ENCODE results near the gene COG5. TPM values are rescaled to one million over a fixed set of nuclear protein-coding genes. Genes with fewer than 3 reads are reported as not detected.

Gene COG5
- total RNA-seq, 1 experiment from 2014 or later = 25.2 TPM

- Histone ChIP-seq H3K9me3 (replicated peaks) (no peaks in the 10 kb centered on the region), H3K27ac (no peak overlapping the region), H3K4me3 (no peak overlapping the region), H3K4me1 (replicated peaks) (no peaks in the 10 kb centered on the region), H3K36me3 (peaks cover 32% of the 10 kb centered on the region), H3K27me3 (replicated peaks) (no peaks in the 10 kb centered on the region)
- no peak for DNase-seq (ENCODE audit: low read depth in 1 of 2, low spot score in 2 of 2)
These were observed 357.6 kb downstream of the COG5 start for GRCh38 chr7:107206136-107206535.

GRCh38 chr7:107203607-107204006 lies 360.1 kb downstream of the COG5 start:
- Histone ChIP-seq H3K9me3 (replicated peaks) (no peaks in the 10 kb centered on the region), H3K27me3 (replicated peaks) (no peaks in the 10 kb centered on the region), H3K4me3 (no peak overlapping the region), H3K36me3 (peaks cover 38% of the 10 kb centered on the region), H3K27ac (no peak overlapping the region), H3K4me1 (replicated peaks) (no peaks in the 10 kb centered on the region)
- no peak for DNase-seq (ENCODE audit: low read depth in 1 of 2, low spot score in 2 of 2)

- no peak overlapping the region for H3K27ac ChIP-seq
- no peak for DNase-seq (ENCODE audit: low read depth in 1 of 2, low spot score in 2 of 2)
- no peaks in the 10 kb centered on the region for H3K27me3 ChIP-seq (replicated peaks)
- H3K4me1 ChIP-seq (replicated peaks) = no peaks in the 10 kb centered on the region
- H3K36me3 ChIP-seq = peaks cover 44% of the 10 kb centered on the region
- no peaks in the 10 kb centered on the region for H3K9me3 ChIP-seq (replicated peaks)
- H3K4me3 ChIP-seq = no peak overlapping the region
These were observed 361.8 kb downstream of the COG5 start for GRCh38 chr7:107201795-107202450.

GRCh38 chr7:107196834-107197610 lies 366.7 kb downstream of the COG5 start:
- Histone ChIP-seq H3K4me1 (replicated peaks) (no peaks in the 10 kb centered on the region), H3K27me3 (replicated peaks) (no peaks in the 10 kb centered on the region), H3K36me3 (peaks cover 32% of the 10 kb centered on the region), H3K27ac (no peak overlapping the region), H3K9me3 (replicated peaks) (no peaks in the 10 kb centered on the region), H3K4me3 (no peak overlapping the region)
- no peak for DNase-seq (ENCODE audit: low read depth in 1 of 2, low spot score in 2 of 2)

- no peak for DNase-seq (ENCODE audit: low read depth in 1 of 2, low spot score in 2 of 2)
- peaks cover 30% of the 10 kb centered on the region for H3K36me3 ChIP-seq
- no peak overlapping the region for H3K4me3 ChIP-seq
- H3K9me3 ChIP-seq (replicated peaks) = no peaks in the 10 kb centered on the region
- no peaks in the 10 kb centered on the region for H3K27me3 ChIP-seq (replicated peaks)
- no peak overlapping the region for H3K27ac ChIP-seq
- no peaks in the 10 kb centered on the region for H3K4me1 ChIP-seq (replicated peaks)
These were observed 369.7 kb downstream of the COG5 start for GRCh38 chr7:107194052-107194451.

- Histone ChIP-seq H3K9me3 (replicated peaks) (no peaks in the 10 kb centered on the region), H3K36me3 (peaks cover 46% of the 10 kb centered on the region)
These were observed 373.6 kb downstream of the COG5 start for GRCh38 chr7:107190090-107190489.

GRCh38 chr7:107187774-107188173 lies 375.9 kb downstream of the COG5 start:
- Histone ChIP-seq H3K4me3 (no peak overlapping the region), H3K27ac (no peak overlapping the region), H3K36me3 (peaks cover 46% of the 10 kb centered on the region), H3K4me1 (replicated peaks) (no peaks in the 10 kb centered on the region), H3K27me3 (replicated peaks) (no peaks in the 10 kb centered on the region), H3K9me3 (replicated peaks) (no peaks in the 10 kb centered on the region)
- DNase-seq (ENCODE audit: low read depth in 1 of 2, low spot score in 2 of 2) = no peak

More at GRCh38 chr7:107190090-107190489, 373.6 kb downstream of the COG5 start:
- Histone ChIP-seq H3K27ac (no peak overlapping the region), H3K4me3 (no peak overlapping the region), H3K27me3 (replicated peaks) (no peaks in the 10 kb centered on the region), H3K4me1 (replicated peaks) (no peaks in the 10 kb centered on the region)
- DNase-seq (ENCODE audit: low read depth in 1 of 2, low spot score in 2 of 2) = no peak

GRCh38 chr7:107186240-107186639 lies 377.5 kb downstream of the COG5 start:
- no peak for DNase-seq (ENCODE audit: low read depth in 1 of 2, low spot score in 2 of 2)
- H3K4me3 ChIP-seq = no peak overlapping the region
- H3K4me1 ChIP-seq (replicated peaks) = no peaks in the 10 kb centered on the region
- H3K36me3 ChIP-seq = peaks cover 45% of the 10 kb centered on the region
- H3K27ac ChIP-seq = no peak overlapping the region
- no peaks in the 10 kb centered on the region for H3K9me3 ChIP-seq (replicated peaks)
- no peaks in the 10 kb centered on the region for H3K27me3 ChIP-seq (replicated peaks)

- H3K4me1 ChIP-seq (replicated peaks) = peaks cover under 1% of the 10 kb centered on the region; the same call in 1 of the 2 replicates
- no peaks in the 10 kb centered on the region for H3K27me3 ChIP-seq (replicated peaks)
- no peak overlapping the region for H3K27ac ChIP-seq
- DNase-seq (ENCODE audit: low read depth in 1 of 2, low spot score in 2 of 2) = no peak
- H3K9me3 ChIP-seq (replicated peaks) = no peaks in the 10 kb centered on the region
- H3K36me3 ChIP-seq = peaks cover 45% of the 10 kb centered on the region
- no peak overlapping the region for H3K4me3 ChIP-seq
These were observed 378.0 kb downstream of the COG5 start for GRCh38 chr7:107185716-107186115.

GRCh38 chr7:107181172-107181571 lies 382.5 kb downstream of the COG5 start:
- Histone ChIP-seq H3K4me1 (replicated peaks) (peaks cover 15% of the 10 kb centered on the region; the same call in 1 of the 2 replicates), H3K36me3 (peaks cover 22% of the 10 kb centered on the region), H3K9me3 (replicated peaks) (no peaks in the 10 kb centered on the region), H3K4me3 (no peak overlapping the region), H3K27ac (no peak overlapping the region), H3K27me3 (replicated peaks) (no peaks in the 10 kb centered on the region)
- no peak for DNase-seq (ENCODE audit: low read depth in 1 of 2, low spot score in 2 of 2)

- Histone ChIP-seq H3K27ac (no peak overlapping the region), H3K4me3 (no peak overlapping the region), H3K36me3 (peaks cover 17% of the 10 kb centered on the region), H3K27me3 (replicated peaks) (no peaks in the 10 kb centered on the region), H3K9me3 (replicated peaks) (no peaks in the 10 kb centered on the region), H3K4me1 (replicated peaks) (peaks cover 15% of the 10 kb centered on the region; the same call in 1 of the 2 replicates)
- no peak for DNase-seq (ENCODE audit: low read depth in 1 of 2, low spot score in 2 of 2)
These were observed 383.3 kb downstream of the COG5 start for GRCh38 chr7:107180378-107180777.

- H3K27ac ChIP-seq = no peak overlapping the region
- H3K4me1 ChIP-seq (replicated peaks) = peaks cover 15% of the 10 kb centered on the region; the same call in 1 of the 2 replicates
- H3K4me3 ChIP-seq = no peak overlapping the region
- H3K27me3 ChIP-seq (replicated peaks) = no peaks in the 10 kb centered on the region
- DNase-seq (ENCODE audit: low read depth in 1 of 2, low spot score in 2 of 2) = no peak
- peaks cover 17% of the 10 kb centered on the region for H3K36me3 ChIP-seq
- no peaks in the 10 kb centered on the region for H3K9me3 ChIP-seq (replicated peaks)
These were observed 384.2 kb downstream of the COG5 start for GRCh38 chr7:107179326-107180164.

GRCh38 chr7:107173691-107174406 lies 389.9 kb downstream of the COG5 start:
- Histone ChIP-seq H3K4me3 (no peak overlapping the region), H3K36me3 (no peaks in the 10 kb centered on the region), H3K4me1 (replicated peaks) (peaks cover 4% of the 10 kb centered on the region; the same call in 1 of the 2 replicates), H3K9me3 (replicated peaks) (no peaks in the 10 kb centered on the region), H3K27ac (no peak overlapping the region), H3K27me3 (replicated peaks) (no peaks in the 10 kb centered on the region)
- DNase-seq (ENCODE audit: low read depth in 1 of 2, low spot score in 2 of 2) = no peak

Data from SJSA1 (cell line).